HepG2 (cell line): ENCODE data around the gene GPR158. TPM values are rescaled to one million over a fixed set of nuclear protein-coding genes. Genes with fewer than 3 reads are reported as not detected.

ENCODE experiments used
- ATAC-seq: fragments of 200-7000 bp; cut with Tn5 transposase; 3 replicates; pipeline ENCODE4 v1.9.1; 2020; ENCODE audit warnings: mild to moderate bottlenecking, moderate library complexity
- BruUV-seq: library from RNA; stranded (reverse); fragments of 400-500 nt; replicated peaks from 2 replicates; lab custom pipeline; 2021; lab: Mats Ljungman, UMichigan
- CTCF ChIA-PET: fragments of 300-600 bp; formaldehyde crosslinking; extraction: SDS; loops from one replicate; lab custom pipeline; 2021; ENCODE audit warnings: low total read pairs, inconsistent platforms, low intra/inter-chr PET ratio; lab: Yijun Ruan, JAX
- POLR2A ChIA-PET: fragments of 350-600 bp; sonication (Branson Sonifier 250); formaldehyde crosslinking; loops from one replicate; lab custom pipeline; 2020; ENCODE audit warnings: antibody characterized with exemption, inconsistent platforms; lab: Yijun Ruan, JAX
- DNase-seq: peaks from one replicate; pipeline ENCODE4 v3.0.0-alpha.2; 2015; ENCODE audit warnings: low spot score
- FAIRE-seq: peaks from 3 replicates; lab custom pipeline; 2011; peaks lifted over from hg19 to GRCh38; lab: Jason Lieb, UNC
- H2AFZ ChIP-seq: one replicate; pipeline ENCODE4 v1.6.1; 2011; ENCODE audit warnings: low read length, inconsistent platforms
- H3K27ac ChIP-seq: fragments of 300-600 bp; 3 replicates; pipeline ENCODE4 v1.8.0; 2011; ENCODE audit warnings: mixed run types, mild to moderate bottlenecking, mixed read lengths, low read length, inconsistent platforms; ENCODE audit not compliant: insufficient read depth; ENCODE audit errors: extremely low read length
- H3K27me3 ChIP-seq, 2 experiments: fragments of 200-600 bp in 1 of 2; 2 replicates in 1 of 2; 3 replicates in 1 of 2; pipeline versions ENCODE4 v1.6.0 to v1.8.0; 2011; ENCODE audit warnings: low read length in 2 of 2, mild to moderate bottlenecking in 2 of 2, moderate library complexity in 2 of 2, inconsistent platforms in 1 of 2; ENCODE audit not compliant: insufficient read depth in 2 of 2, control insufficient read depth in 1 of 2
- H3K36me3 ChIP-seq, 2 experiments: fragments of 200-600 bp in 1 of 2; replicated peaks in 1 of 2; 2 replicates in 1 of 2; 3 replicates in 1 of 2; pipeline versions ENCODE4 v1.5.1 to v1.8.0; 2011; ENCODE audit warnings: low read length in 2 of 2, inconsistent platforms in 1 of 2; ENCODE audit not compliant: insufficient read depth in 2 of 2, control insufficient read depth in 1 of 2
- H3K4me1 ChIP-seq: 2 replicates; pipeline ENCODE4 v1.5.1; 2012; ENCODE audit warnings: low read length, inconsistent platforms; ENCODE audit not compliant: insufficient read depth
- H3K4me2 ChIP-seq: 2 replicates; pipeline ENCODE4 v1.6.0; 2011; ENCODE audit warnings: low read depth, low read length, inconsistent platforms
- H3K4me3 ChIP-seq, 3 experiments: fragments of 200-600 bp in 1 of 3; sonication (generic), shearing (Covaris generic) in 1 of 3; replicated peaks in 1 of 3; 2 replicates each; pipeline ENCODE4 v1.5.1; 2011 to 2016; ENCODE audit warnings: low read length in 3 of 3, inconsistent platforms in 2 of 3, low read depth in 2 of 3, mild to moderate bottlenecking in 2 of 3, control low read depth in 1 of 3, mixed read lengths in 1 of 3; ENCODE audit not compliant: insufficient read depth in 1 of 3
- H3K79me2 ChIP-seq: one replicate; pipeline ENCODE4 v1.6.1; 2011; ENCODE audit warnings: low read length, inconsistent platforms; ENCODE audit not compliant: insufficient read depth
- H3K9ac ChIP-seq: 2 replicates; pipeline ENCODE4 v1.6.0; 2011; ENCODE audit warnings: mild to moderate bottlenecking, low read depth, low read length, inconsistent platforms; ENCODE audit not compliant: insufficient read depth
- H3K9me3 ChIP-seq: 2 replicates; pipeline ENCODE4 v1.5.1; 2012; ENCODE audit warnings: mild to moderate bottlenecking, low read length
- H4K20me1 ChIP-seq: 2 replicates; pipeline ENCODE4 v1.6.0; 2011; ENCODE audit warnings: inconsistent platforms, mild to moderate bottlenecking, low read length, moderate library complexity; ENCODE audit not compliant: insufficient read depth
- BCL3 ChIP-seq: sonication (generic); formaldehyde crosslinking; IDR thresholded peaks from 2 replicates; pipeline ENCODE4 v1.5.1; 2020; ENCODE audit warnings: mild to moderate bottlenecking, missing genetic modification reagents, moderate library complexity
- ETS1 ChIP-seq: sonication (generic); formaldehyde crosslinking; IDR thresholded peaks from 2 replicates; pipeline ENCODE4 v1.4.0; 2020; ENCODE audit warnings: missing genetic modification reagents
- ETV6 ChIP-seq: sonication (generic); formaldehyde crosslinking; conservative IDR thresholded peaks from 2 replicates; pipeline ENCODE4 v1.4.0; 2020; ENCODE audit warnings: missing genetic modification reagents
- FOXP4 ChIP-seq: sonication (generic); formaldehyde crosslinking; IDR thresholded peaks from 2 replicates; pipeline ENCODE4 v1.4.0; 2020; ENCODE audit warnings: missing genetic modification reagents
- HIC2 ChIP-seq: sonication (generic); formaldehyde crosslinking; IDR thresholded peaks from 2 replicates; pipeline ENCODE4 v1.9.0; 2022; ENCODE audit warnings: low read depth, missing genetic modification reagents
- MAFK ChIP-seq, 2 experiments: IDR thresholded peaks in 1 of 2; conservative IDR thresholded peaks in 1 of 2; 2 replicates each; pipeline ENCODE4 v1.6.1; 2011; ENCODE audit warnings: improper control_type of control experiment in 2 of 2, low read length in 2 of 2
- RFXANK ChIP-seq: IDR thresholded peaks from 2 replicates; pipeline ENCODE4 v1.6.1; 2016
- SCMH1 ChIP-seq: sonication (generic); formaldehyde crosslinking; IDR thresholded peaks from 2 replicates; pipeline ENCODE4 v1.9.0; 2021; ENCODE audit warnings: missing genetic modification reagents, mild to moderate bottlenecking, borderline replicate concordance
- TCF12 ChIP-seq, 2 experiments: fragments of 450-650 bp in 1 of 2; sonication (generic) in 1 of 2; formaldehyde crosslinking in 1 of 2; IDR thresholded peaks; 2 replicates each; pipeline versions ENCODE4 v1.6.1 to v1.8.0; 2017 to 2022; ENCODE audit warnings: antibody characterized with exemption in 1 of 2, mild to moderate bottlenecking in 1 of 2, missing genetic modification reagents in 1 of 2, moderate library complexity in 1 of 2
- ZNF503 ChIP-seq: sonication (generic); formaldehyde crosslinking; IDR thresholded peaks from 2 replicates; pipeline ENCODE4 v1.4.0; 2020; ENCODE audit warnings: missing genetic modification reagents
- ZNF75D ChIP-seq: sonication (generic); formaldehyde crosslinking; IDR thresholded peaks from 2 replicates; pipeline ENCODE4 v1.8.1; 2023; ENCODE audit warnings: missing genetic modification reagents, mild to moderate bottlenecking, borderline replicate concordance
- ZNF766 ChIP-seq: sonication (generic); formaldehyde crosslinking; IDR thresholded peaks from 2 replicates; pipeline ENCODE4 v1.5.0; 2020; ENCODE audit warnings: missing genetic modification reagents, borderline replicate concordance
- ZSCAN5A ChIP-seq: sonication (generic); formaldehyde crosslinking; IDR thresholded peaks from 2 replicates; pipeline ENCODE4 v1.8.0; 2022; ENCODE audit warnings: mild to moderate bottlenecking, missing genetic modification reagents, borderline replicate concordance
- WGBS: methylation state at CpG from one replicate; pipeline ENCODE4 v1.1.6; 2017; ENCODE audit warnings: low lambda C conversion rate; 5-methylcytosine and 5-hydroxymethylcytosine counted together
- in situ Hi-C: cut with HindIII; loops from 2 replicates; pipeline ENCODE4 v1.10.0; 2017; ENCODE audit warnings: low pct_unique_long_range_greater_than_20kb; ENCODE audit not compliant: extremely low pct_ligation_motif_present
- intact Hi-C: fragments of 100-400 bp; cut with micrococcal nuclease; formaldehyde crosslinking; loops from one replicate; pipeline ENCODE4 v1.10.0; 2022; ENCODE audit not compliant: unreplicated experiment
- polyA plus RNA-seq, 8 experiments: library from polyadenylated mRNA; depleted of rRNA in 3 of 8; stranded (reverse) in 7 of 8; unstranded in 1 of 8; fragments of >200 nt; fragmentation: Illumina TruSeq in 4 of 8; extraction: Trizol in 4 of 8; gene quantifications; 2 replicates each; pipeline versions ENCODE4 v1.2.1 to v1.2.3, GENCODE V29; 2011 to 2016; ENCODE audit warnings: low read depth in 4 of 8, missing spikeins in 1 of 8, mixed read lengths in 1 of 8; ENCODE audit not compliant: insufficient read depth in 1 of 8
- total RNA-seq, 5 experiments: library from RNA; depleted of rRNA; stranded (reverse); fragments of >200 nt; fragmentation: Illumina TruSeq; extraction: Trizol; gene quantifications; 2 replicates each; pipeline ENCODE4 v1.2.3, GENCODE V29; 2016; ENCODE audit warnings: low read depth in 1 of 5

Gene GPR158
- total and polyA plus RNA-seq, 2 of the 13 experiments (the other 11 are each of a cell fraction or from before 2014, with no cell fraction given) = not detected

- TF ChIP-seq ZNF766 (CRISPR knock-in tag) (no peak), ZNF75D (no peak), ETS1 (CRISPR knock-in tag) (no peak), TCF12 (IDR thresholded peaks at IDR 0.05) (no peak), TCF12 (CRISPR knock-in tag; IDR thresholded peaks at IDR 0.05) (no peak), FOXP4 (CRISPR knock-in tag) (no peak)
These were observed 330.0 kb downstream of the GPR158 start (continued) for GRCh38 chr10:25504838-25505237.

GRCh38 chr10:25505466-25505865 lies 330.7 kb downstream of the GPR158 start:
- ChIA-PET POLR2A (no interaction called here), CTCF (no interaction called here)
- H3K4me2 ChIP-seq = no peak overlapping the region
- H4K20me1 ChIP-seq = no peaks in the 10 kb centered on the region
- 4% methylated on average over 3 of the region's 3 CpGs for WGBS
- intact Hi-C loops = no loop called here
- DNase-seq (no peak), ATAC-seq (no peak), FAIRE-seq (no peak)
- no peaks in the 10 kb centered on the region for H3K36me3 ChIP-seq
- H3K4me1 ChIP-seq = no peaks in the 10 kb centered on the region
- BruUV-seq = no TSS peak
- H3K27me3 ChIP-seq = 0 out of 5 replicates have a peak, but pooled peaks cover 0 to 3% of the 10 kb centered on the region in 2 experiments
- H3K4me3 ChIP-seq = no peak overlapping the region
- H3K79me2 ChIP-seq = no peaks in the 10 kb centered on the region
- H3K9ac ChIP-seq = no peak overlapping the region
- H3K27ac ChIP-seq = no peak overlapping the region
- in situ Hi-C loops = no loop called here
- H2AFZ ChIP-seq = no peak overlapping the region
- no peaks in the 10 kb centered on the region for H3K9me3 ChIP-seq
- TF ChIP-seq SCMH1 (CRISPR knock-in tag) (no peak), ZSCAN5A (CRISPR knock-in tag) (no peak), BCL3 (no peak), HIC2 (CRISPR knock-in tag) (no peak), RFXANK (CRISPR knock-in tag) (no peak), ZNF503 (CRISPR knock-in tag) (no peak), ETV6 (CRISPR knock-in tag) (no peak), MAFK (conservative IDR thresholded peaks at IDR 0.05 in 1 of 2, IDR thresholded peaks at IDR 0.05 in 1 of 2; ENCODE audit: low read length in 2 of 2) (no peak)
